Testis (tissue), 3 donors: Measurements from ENCODE around the gene CROCC2. TPM values are rescaled to one million over a fixed set of nuclear protein-coding genes. Genes with fewer than 3 reads are reported as not detected.
"Not testable (repeated sequence)": the region's sequence is repeated elsewhere in the genome, so short reads cannot be mapped to it uniquely, and the experiment has no call there.

Source experiments
- DNase-seq: peaks from one replicate; pipeline ENCODE4 v3.0.0-alpha.2; 2019
- H3K27ac ChIP-seq, 2 donors: fragments of 200-600 bp; sonication (generic); one replicate each; pipeline ENCODE4 v1.5.1; 2019
- H3K27me3 ChIP-seq: fragments of 200-600 bp; sonication (generic); one replicate; pipeline ENCODE4 v1.5.1; 2019
- H3K36me3 ChIP-seq: fragments of 200-600 bp; sonication (generic); one replicate; pipeline ENCODE4 v1.5.1; 2017; ENCODE audit warnings: low read depth; ENCODE audit errors: missing control alignments
- H3K4me1 ChIP-seq: fragments of 200-600 bp; sonication (generic); one replicate; pipeline ENCODE4 v1.5.1; 2019
- H3K4me3 ChIP-seq, 2 donors: fragments of 200-600 bp; sonication (generic); one replicate each; pipeline ENCODE4 v1.5.1; 2017 to 2019
- H3K9me3 ChIP-seq: fragments of 200-600 bp; sonication (generic); one replicate; pipeline ENCODE4 v1.5.1; 2017
- POLR2A ChIP-seq: fragments of 450-650 bp; IDR thresholded peaks from one replicate; pipeline ENCODE4 v1.6.1; 2017; ENCODE audit warnings: antibody characterized with exemption, mild to moderate bottlenecking, moderate library complexity
- WGBS, 2 donors: methylation state at CpG; one replicate each; pipeline ENCODE4 v1.1.5; 2018; 5-methylcytosine and 5-hydroxymethylcytosine counted together
- intact Hi-C: fragments of 100-400 bp; cut with DNase I; formaldehyde crosslinking; loops from one replicate; pipeline ENCODE4 v1.15.1; 2023; ENCODE audit warnings: low total_unique reads
- polyA plus RNA-seq: library from polyadenylated mRNA; stranded (reverse); fragments of 350-450 nt; fragmentation: Illumina TruSeq; extraction: RNeasy Lipid Tissue Mini Kit (QIAGEN cat#74804); gene quantifications from one replicate; pipeline ENCODE4 v1.2.3, GENCODE V29; 2014; ENCODE audit warnings: low read depth, low replicate concordance; ENCODE audit not compliant: insufficient read depth
- total RNA-seq, 2 donors: library from RNA; depleted of rRNA; stranded (reverse); fragments of >200 nt; gene quantifications; one replicate each; pipeline ENCODE4 v1.2.3, GENCODE V29; 2016
- TF ChIP-seq, protein P1 (sequence below), 3 experiments: fragments of 450-650 bp in 2 of 3; fragments of 200-600 bp in 1 of 3; sonication (generic) in 1 of 3; IDR thresholded peaks; one replicate each; pipeline ENCODE4 v1.5.1; 2016 to 2019; ENCODE audit warnings: antibody characterized with exemption in 3 of 3, mild to moderate bottlenecking in 2 of 3, moderate library complexity in 1 of 3

The CROCC2 gene
- total and polyA plus RNA-seq, 3 donors from 2014 or later: 0.43 to 0.55 (median 0.51) TPM

DNA sequence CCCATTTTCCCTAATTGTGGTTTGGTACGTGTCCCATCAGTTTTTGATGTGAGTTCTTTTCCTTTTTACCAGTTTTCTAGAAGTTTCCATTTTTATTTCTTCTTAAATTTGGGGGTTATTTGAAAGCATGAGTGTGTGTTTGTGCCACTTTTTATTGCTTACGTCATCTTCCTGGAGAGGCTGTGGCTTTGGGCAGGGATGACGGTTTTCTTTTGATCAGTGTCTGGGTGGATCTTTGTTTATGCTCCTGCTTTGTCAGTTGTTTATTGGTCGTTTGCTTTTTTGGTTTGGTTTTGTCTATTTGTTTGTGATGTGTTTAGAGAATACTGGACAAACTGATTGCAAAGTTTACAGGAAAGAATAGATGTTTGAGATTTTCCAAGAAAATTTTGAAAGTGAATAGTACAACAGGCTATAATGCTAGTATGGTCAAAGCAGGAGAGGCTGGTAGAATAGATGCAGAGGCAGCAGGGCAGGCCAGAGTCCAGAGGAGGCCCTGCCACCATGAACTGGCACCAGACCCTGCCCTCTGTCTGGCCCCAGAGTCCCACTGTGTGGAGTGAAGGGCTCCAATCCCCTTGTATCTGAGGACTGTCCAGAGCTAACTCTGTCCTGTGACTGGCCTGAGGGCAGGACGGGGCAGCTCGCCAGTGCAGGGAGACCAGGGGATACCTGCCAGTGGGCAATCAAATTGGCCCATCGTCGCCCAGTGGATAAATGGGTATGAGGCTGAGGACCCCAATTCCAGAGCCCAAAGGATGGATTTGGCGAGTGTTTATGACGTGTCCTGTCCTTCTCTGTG lies 68.8 kb downstream of the CROCC2 start:
- 87 to 90% methylated on average over 10 of the region's 10 CpGs for WGBS, 2 donors

DNA sequence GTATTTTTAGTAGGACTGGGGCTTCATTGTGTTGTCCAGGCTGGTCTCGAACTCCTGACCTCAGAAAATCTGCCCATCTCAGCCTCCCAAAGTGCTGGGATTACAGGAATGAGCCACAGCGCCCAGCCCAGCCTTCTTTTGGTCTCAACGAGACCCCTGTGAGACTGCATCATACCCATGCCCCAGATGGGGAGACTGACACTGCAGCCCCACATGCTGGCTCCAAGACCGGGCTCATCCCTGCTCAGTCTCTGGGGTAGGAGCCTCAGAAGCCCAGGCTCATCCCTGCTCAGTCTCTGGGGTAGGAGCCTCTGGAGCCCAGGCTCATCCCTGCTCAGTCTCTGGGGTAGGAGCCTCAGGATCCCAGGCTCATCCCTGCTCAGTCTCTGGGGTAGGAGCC lies 69.8 kb downstream of the CROCC2 start:
- H3K27ac ChIP-seq, intact Hi-C loops, DNase-seq, H3K9me3 ChIP-seq, H3K36me3 ChIP-seq, H3K4me3 ChIP-seq, H3K27me3 ChIP-seq: not testable (repeated sequence)
- WGBS, 2 donors: 89 to 97% methylated on average over 2 to 4 of the region's 4 CpGs
- peaks cover 17% of the 10 kb centered on the region for H3K4me1 ChIP-seq

More for the DNA sequence above, 68.8 kb downstream of the CROCC2 start:
- TF ChIP-seq, protein P1, sequence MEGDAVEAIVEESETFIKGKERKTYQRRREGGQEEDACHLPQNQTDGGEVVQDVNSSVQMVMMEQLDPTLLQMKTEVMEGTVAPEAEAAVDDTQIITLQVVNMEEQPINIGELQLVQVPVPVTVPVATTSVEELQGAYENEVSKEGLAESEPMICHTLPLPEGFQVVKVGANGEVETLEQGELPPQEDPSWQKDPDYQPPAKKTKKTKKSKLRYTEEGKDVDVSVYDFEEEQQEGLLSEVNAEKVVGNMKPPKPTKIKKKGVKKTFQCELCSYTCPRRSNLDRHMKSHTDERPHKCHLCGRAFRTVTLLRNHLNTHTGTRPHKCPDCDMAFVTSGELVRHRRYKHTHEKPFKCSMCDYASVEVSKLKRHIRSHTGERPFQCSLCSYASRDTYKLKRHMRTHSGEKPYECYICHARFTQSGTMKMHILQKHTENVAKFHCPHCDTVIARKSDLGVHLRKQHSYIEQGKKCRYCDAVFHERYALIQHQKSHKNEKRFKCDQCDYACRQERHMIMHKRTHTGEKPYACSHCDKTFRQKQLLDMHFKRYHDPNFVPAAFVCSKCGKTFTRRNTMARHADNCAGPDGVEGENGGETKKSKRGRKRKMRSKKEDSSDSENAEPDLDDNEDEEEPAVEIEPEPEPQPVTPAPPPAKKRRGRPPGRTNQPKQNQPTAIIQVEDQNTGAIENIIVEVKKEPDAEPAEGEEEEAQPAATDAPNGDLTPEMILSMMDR (IDR thresholded peaks at IDR 0.05): no peak
- no peak for TF ChIP-seq POLR2A
- no peaks in the 10 kb centered on the region for H3K9me3 ChIP-seq
- H3K27ac ChIP-seq: no peak overlapping the region
- H3K36me3 ChIP-seq: no peaks in the 10 kb centered on the region
- H3K4me1 ChIP-seq: peaks cover 17% of the 10 kb centered on the region
- H3K4me3 ChIP-seq: no peak overlapping the region
- H3K27me3 ChIP-seq: no peaks in the 10 kb centered on the region
- intact Hi-C loops: no loop called here
- no peak for DNase-seq

DNA sequence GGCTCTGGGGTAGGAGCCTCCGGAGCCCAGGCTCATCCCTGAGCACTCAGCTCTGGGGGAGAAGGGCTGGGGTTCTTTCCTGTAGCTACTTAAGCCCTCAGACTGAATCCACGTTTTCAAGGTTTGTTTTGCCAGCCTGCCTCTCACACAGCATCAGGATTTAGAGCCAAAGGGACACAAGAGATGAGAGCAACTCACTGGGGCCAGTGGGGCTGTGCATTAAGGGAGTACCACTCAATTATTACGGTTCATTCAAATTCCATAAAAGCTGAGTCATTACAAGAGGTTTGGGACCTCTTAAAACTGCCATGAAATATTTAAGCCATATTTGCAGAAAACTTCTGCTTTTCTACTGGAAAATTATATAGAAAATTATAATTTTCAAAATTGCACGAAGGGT lies 75.1 kb downstream of the CROCC2 start:
- WGBS, 2 donors: 49 to 54% methylated on average over 3 to 4 of the region's 4 CpGs
- DNase-seq: no peak
- no peak overlapping the region for H3K4me3 ChIP-seq
- H3K27ac ChIP-seq: no peak overlapping the region
- no peaks in the 10 kb centered on the region for H3K27me3 ChIP-seq
- no peak for TF ChIP-seq POLR2A
- TF ChIP-seq, protein P1 (IDR thresholded peaks at IDR 0.05): no peak
- H3K9me3 ChIP-seq: no peaks in the 10 kb centered on the region
- peaks cover under 1% of the 10 kb centered on the region for H3K4me1 ChIP-seq
- H3K36me3 ChIP-seq: no peaks in the 10 kb centered on the region
- intact Hi-C loops: no loop called here

DNA sequence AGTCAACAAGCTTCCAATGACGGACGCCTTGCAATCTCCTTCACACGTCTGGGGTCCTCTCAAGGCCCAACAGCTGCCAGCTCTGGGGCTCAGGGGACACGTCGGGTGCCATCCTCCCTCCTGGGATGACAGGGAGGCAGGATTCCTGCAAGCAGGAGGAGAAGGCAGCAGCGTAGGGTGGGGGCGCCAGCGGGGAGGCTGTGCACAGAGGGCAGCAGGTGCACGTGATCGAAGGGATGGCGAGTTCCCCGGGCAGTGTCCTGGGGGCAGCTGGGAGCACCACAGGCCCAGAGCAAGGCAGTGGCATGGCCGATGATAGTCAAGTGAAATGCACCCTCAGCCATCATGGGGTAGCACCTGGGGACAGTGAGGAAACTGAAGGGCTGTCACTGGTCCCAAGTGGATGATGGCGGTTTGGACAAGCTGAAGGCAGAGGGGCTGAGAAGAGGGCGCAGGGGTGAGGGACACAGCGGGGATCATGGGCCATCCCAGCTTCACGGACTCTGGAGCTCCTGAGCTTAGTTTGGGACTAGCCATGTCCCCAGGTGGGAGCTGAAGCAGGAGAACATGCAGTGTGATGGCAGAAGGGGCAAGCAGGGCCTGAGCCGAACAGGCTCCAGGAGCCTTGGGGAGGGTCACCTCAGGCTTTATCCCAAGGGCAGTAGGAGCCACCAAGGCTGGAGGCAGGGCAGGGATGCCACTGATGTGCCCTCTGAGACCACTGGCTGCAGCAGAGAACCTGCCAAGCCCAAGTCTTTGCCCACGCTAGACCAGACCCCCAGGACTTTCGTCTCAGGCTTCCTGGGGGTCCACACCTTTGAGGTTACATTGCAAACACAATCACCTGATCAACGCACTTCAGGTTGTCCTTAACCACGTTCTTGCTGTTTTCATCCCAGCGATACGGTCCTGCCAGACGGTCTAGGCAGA lies 76.0 kb downstream of the CROCC2 start:
- H3K4me3 ChIP-seq: no peak overlapping the region
- H3K9me3 ChIP-seq: no peaks in the 10 kb centered on the region
- intact Hi-C loops: no loop called here
- TF ChIP-seq POLR2A: no peak
- TF ChIP-seq, protein P1 (IDR thresholded peaks at IDR 0.05): no peak
- no peaks in the 10 kb centered on the region for H3K27me3 ChIP-seq
- DNase-seq: peak; percentile 12
- H3K36me3 ChIP-seq: no peaks in the 10 kb centered on the region
- H3K27ac ChIP-seq: no peak overlapping the region
- H3K4me1 ChIP-seq: peaks cover 8% of the 10 kb centered on the region
- 92 to 93% methylated on average over 24 to 25 of the region's 25 CpGs for WGBS, 2 donors

DNA sequence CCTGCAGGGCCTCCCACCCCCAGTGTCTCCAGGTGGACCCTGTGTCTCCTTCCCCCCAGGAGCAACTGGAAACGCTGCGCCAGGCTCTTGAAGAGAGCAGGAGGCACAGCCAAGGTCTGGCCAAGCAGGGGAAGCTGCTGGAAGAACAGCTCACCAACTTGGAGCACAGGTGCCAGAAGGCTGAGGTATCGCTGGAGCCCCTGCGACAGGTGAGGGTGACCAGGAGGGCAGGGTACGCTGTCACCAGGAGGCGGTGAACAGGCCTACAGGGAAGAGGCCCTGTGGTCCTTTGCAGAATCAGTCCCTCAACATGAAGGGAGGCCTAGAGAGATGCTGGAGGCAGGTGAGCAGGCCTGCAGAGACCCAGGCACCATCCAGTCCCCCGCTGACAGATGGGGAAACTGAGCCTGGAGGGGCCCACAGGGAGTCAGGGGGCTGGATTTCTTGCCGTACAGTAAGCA lies 76.7 kb downstream of the CROCC2 start:
- TF ChIP-seq, protein P1 (IDR thresholded peaks at IDR 0.05): no peak
- TF ChIP-seq POLR2A: no peak
- DNase-seq: no peak
- 78 to 94% methylated on average over 4 to 8 of the region's 8 CpGs for WGBS, 2 donors
- peaks cover 15% of the 10 kb centered on the region for H3K4me1 ChIP-seq
- H3K4me3 ChIP-seq: peak overlapping the region in 1 of 2 donors; percentile 26
- intact Hi-C loops: no loop called here
- no peaks in the 10 kb centered on the region for H3K27me3 ChIP-seq
- H3K27ac ChIP-seq: no peak overlapping the region
- no peaks in the 10 kb centered on the region for H3K9me3 ChIP-seq
- no peaks in the 10 kb centered on the region for H3K36me3 ChIP-seq
